ENCODE data around the gene CCSER1. TPM values are rescaled to one million over a fixed set of nuclear protein-coding genes. Genes with fewer than 3 reads are reported as not detected.

Gene CCSER1
- total RNA-seq, 1 donor from 2014 or later = 1.4 TPM

- Histone ChIP-seq H3K4me3 (ENCODE audit: low read depth, low read length) (no peak overlapping the region), H3K27me3 (ENCODE audit: control insufficient read depth, insufficient read depth, low read length) (no peaks in the 10 kb centered on the region), H3K36me3 (ENCODE audit: control insufficient read depth, insufficient read depth, low read length) (no peaks in the 10 kb centered on the region)
- no peak for TF ChIP-seq CTCF (IDR thresholded peaks at IDR 0.05; ENCODE audit: insufficient read depth, low read length, poor library complexity, severe bottlenecking)
- DNase-seq (ENCODE audit: low read depth) = no peak
Measured at GRCh38 chr4:90438522-90438921, 311.3 kb downstream of the CCSER1 start.

GRCh38 chr4:90441770-90442169 lies 314.6 kb downstream of the CCSER1 start:
- Histone ChIP-seq H3K36me3 (ENCODE audit: control insufficient read depth, insufficient read depth, low read length) (no peaks in the 10 kb centered on the region), H3K4me3 (ENCODE audit: low read depth, low read length) (no peak overlapping the region), H3K27me3 (ENCODE audit: control insufficient read depth, insufficient read depth, low read length) (no peaks in the 10 kb centered on the region)
- no peak for TF ChIP-seq CTCF (IDR thresholded peaks at IDR 0.05; ENCODE audit: insufficient read depth, low read length, poor library complexity, severe bottlenecking)
- no peak for DNase-seq (ENCODE audit: low read depth)

GRCh38 chr4:90442619-90443018 lies 315.4 kb downstream of the CCSER1 start:
- no peak for DNase-seq (ENCODE audit: low read depth)
- no peaks in the 10 kb centered on the region for H3K36me3 ChIP-seq (ENCODE audit: control insufficient read depth, insufficient read depth, low read length)
- no peak overlapping the region for H3K4me3 ChIP-seq (ENCODE audit: low read depth, low read length)
- H3K27me3 ChIP-seq (ENCODE audit: control insufficient read depth, insufficient read depth, low read length) = no peaks in the 10 kb centered on the region
- TF ChIP-seq CTCF (IDR thresholded peaks at IDR 0.05; ENCODE audit: insufficient read depth, low read length, poor library complexity, severe bottlenecking) = no peak

GRCh38 chr4:90443231-90443630 lies 316.0 kb downstream of the CCSER1 start:
- TF ChIP-seq CTCF (IDR thresholded peaks at IDR 0.05; ENCODE audit: insufficient read depth, low read length, poor library complexity, severe bottlenecking) = no peak
- DNase-seq (ENCODE audit: low read depth) = no peak
- no peaks in the 10 kb centered on the region for H3K36me3 ChIP-seq (ENCODE audit: control insufficient read depth, insufficient read depth, low read length)
- H3K4me3 ChIP-seq (ENCODE audit: low read depth, low read length) = no peak overlapping the region
- no peaks in the 10 kb centered on the region for H3K27me3 ChIP-seq (ENCODE audit: control insufficient read depth, insufficient read depth, low read length)

GRCh38 chr4:90444904-90445303 lies 317.7 kb downstream of the CCSER1 start:
- H3K4me3 ChIP-seq (ENCODE audit: low read depth, low read length) = no peak overlapping the region
- no peak for TF ChIP-seq CTCF (IDR thresholded peaks at IDR 0.05; ENCODE audit: insufficient read depth, low read length, poor library complexity, severe bottlenecking)
- H3K27me3 ChIP-seq (ENCODE audit: control insufficient read depth, insufficient read depth, low read length) = no peaks in the 10 kb centered on the region
- H3K36me3 ChIP-seq (ENCODE audit: control insufficient read depth, insufficient read depth, low read length) = no peaks in the 10 kb centered on the region
- DNase-seq (ENCODE audit: low read depth) = no peak

- Histone ChIP-seq H3K27me3 (ENCODE audit: control insufficient read depth, insufficient read depth, low read length) (no peaks in the 10 kb centered on the region), H3K4me3 (ENCODE audit: low read depth, low read length) (no peak overlapping the region), H3K36me3 (ENCODE audit: control insufficient read depth, insufficient read depth, low read length) (no peaks in the 10 kb centered on the region)
- no peak for TF ChIP-seq CTCF (IDR thresholded peaks at IDR 0.05; ENCODE audit: insufficient read depth, low read length, poor library complexity, severe bottlenecking)
- no peak for DNase-seq (ENCODE audit: low read depth)
Measured at GRCh38 chr4:90445380-90445779, 318.2 kb downstream of the CCSER1 start.

All from kidney epithelial cell (primary cell).